GM12873 (cell line): ENCODE measurements around the gene ZNF577.

Experiments
- TF ChIP-seq, protein P1 (sequence below): IDR thresholded peaks from 2 replicates; pipeline ENCODE4 v1.5.1; 2012; ENCODE audit warnings: low read depth, mild to moderate bottlenecking, moderate library complexity, low read length, control low read depth; ENCODE audit not compliant: insufficient read depth; ENCODE audit errors: missing control alignments

The ZNF577 gene

DNA sequence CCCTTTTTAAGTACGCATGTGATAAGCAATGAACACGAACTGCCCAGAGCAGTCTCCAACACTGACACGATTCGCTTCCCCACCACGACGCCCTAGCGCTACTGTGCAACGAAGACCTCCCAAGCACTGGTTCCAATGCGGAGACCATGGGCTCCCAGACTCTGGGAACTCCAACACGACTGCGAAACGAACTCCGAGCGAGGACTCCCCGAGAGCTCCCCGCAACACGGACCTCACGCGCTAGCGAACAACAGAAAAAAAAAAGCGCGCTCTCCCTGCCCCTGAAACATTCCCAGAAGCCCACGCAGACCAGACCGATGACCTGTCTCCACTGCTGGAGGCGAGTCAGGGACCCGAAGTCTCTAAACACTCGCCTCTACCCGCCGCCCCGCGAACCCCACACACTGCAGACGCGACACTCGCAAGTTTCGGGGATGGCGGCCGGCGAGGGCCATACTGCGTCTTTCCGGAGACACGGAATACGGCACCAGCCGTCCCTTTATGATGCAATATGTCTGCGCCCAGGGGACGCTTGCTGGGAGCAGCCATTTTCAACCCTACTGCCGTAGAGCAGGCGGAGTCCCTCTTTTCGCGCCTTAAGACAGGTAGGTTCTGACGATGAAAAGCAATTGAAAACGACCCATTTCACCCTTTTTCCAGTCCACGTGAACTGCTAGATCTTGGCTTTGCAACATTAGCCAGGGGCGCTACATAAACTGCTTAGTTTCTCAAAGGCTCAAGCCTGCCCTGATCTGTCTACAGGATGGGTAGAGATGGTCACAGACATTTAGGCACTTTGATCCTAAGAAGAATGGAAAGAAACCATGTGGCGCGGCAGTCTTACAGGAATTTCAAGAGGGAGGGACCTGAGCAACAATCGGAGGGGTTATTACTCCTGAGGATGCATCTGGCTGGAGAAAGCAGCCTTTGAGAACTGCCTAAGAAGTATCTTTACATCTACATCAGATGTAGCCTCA lies at the start of gene ZNF577:
TSS of gene ZNF577 (minus strand) at position 430 of the 977 bp plus-strand sequence. CDS start 7,569 bp downstream, outside the sequence.
- TF ChIP-seq, protein P1, sequence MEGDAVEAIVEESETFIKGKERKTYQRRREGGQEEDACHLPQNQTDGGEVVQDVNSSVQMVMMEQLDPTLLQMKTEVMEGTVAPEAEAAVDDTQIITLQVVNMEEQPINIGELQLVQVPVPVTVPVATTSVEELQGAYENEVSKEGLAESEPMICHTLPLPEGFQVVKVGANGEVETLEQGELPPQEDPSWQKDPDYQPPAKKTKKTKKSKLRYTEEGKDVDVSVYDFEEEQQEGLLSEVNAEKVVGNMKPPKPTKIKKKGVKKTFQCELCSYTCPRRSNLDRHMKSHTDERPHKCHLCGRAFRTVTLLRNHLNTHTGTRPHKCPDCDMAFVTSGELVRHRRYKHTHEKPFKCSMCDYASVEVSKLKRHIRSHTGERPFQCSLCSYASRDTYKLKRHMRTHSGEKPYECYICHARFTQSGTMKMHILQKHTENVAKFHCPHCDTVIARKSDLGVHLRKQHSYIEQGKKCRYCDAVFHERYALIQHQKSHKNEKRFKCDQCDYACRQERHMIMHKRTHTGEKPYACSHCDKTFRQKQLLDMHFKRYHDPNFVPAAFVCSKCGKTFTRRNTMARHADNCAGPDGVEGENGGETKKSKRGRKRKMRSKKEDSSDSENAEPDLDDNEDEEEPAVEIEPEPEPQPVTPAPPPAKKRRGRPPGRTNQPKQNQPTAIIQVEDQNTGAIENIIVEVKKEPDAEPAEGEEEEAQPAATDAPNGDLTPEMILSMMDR, result no peak

DNA sequence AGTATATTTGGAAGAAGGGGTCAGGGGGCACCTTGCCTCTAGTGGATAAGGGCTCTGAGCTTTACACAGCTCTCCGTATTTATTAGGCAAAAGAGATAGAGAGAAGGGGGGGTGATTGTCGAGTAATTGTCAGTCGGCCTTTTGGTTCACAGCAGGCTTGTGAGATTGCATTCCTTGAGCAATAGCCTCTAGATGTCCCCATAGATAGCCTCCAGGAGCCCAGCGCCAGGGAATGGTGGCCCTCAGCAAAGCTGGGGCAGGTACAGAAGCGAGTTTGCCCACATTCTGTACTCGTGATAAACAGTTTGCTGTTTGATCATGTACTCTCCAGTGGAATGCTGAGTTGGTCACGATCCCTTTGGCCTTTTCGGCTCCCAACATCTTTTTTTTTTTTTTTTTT lies 44.2 kb upstream of the ZNF577 start:
- TF ChIP-seq, protein P1, result no peak

DNA sequence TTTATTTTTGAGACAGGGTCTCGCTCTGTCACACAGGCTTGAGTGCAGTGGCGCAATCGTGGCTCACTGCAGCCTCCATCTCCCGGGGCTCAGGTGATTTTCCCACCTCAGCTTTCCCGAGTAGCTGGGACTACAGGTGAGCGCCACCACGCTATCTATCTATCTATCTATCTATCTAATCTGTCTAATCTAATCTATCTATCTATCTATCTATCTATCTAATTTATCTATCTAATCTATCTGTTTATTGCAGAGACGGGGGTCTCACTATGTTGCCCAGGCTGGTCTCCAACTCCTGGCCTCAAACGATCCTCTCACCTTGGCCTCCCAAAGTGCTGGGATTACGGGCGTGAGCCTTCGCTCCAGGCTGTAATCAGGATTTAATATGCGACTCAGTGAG lies 40.1 kb upstream of the ZNF577 start:
- TF ChIP-seq, protein P1, result no peak

DNA sequence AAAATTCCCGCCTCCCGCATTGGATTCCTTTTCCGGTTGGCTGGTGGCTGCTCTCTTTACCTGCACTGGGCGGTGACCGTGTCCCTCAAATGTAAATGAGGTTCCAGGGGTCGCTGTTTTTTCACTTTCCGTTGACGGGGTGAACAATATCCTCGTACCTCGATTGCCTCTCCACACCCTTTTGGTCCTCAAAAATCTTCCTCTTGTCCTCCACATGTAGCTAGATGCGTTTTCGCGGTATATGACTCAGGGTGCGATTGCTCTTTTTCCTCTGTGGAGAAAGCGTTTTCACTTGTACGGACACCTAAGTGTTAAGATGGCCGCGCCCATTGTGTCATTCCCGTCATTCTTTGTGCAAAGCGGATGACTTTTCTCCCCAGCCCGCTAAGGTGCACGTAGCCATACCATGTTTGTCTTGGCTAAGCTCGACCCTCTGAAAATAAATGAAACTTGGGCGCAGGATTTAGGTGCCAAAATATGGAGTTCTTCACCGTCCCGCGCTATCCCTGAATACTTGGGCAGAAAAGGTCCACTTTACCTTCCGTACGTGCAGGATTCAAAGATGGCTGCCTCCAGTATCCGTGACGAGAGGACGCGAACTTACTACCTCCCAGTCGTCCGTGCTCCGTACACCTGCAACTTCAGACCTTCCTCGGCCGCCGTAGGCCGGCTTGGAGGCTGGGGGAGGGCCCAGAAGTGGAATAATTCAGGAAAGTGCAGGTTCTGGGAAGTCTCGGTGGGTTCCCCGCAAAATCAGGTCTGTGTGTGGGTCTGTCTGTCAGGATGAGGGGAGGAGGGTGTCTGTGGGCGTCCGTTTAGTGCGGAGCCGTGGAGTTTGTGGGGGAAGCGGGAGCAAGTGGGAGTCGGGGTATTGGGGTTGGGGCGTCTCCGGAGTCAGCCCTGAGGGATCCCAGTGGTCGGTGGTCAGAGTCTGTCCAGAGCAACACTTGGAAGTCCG lies 39.3 kb upstream of the ZNF577 start, which contains the start of gene ZNF613:
TSS of gene ZNF613 (plus strand) at position 689 of the 958 bp plus-strand sequence. CDS start 8,749 bp downstream, outside the sequence.
- TF ChIP-seq, protein P1, result peak; percentile 32

DNA sequence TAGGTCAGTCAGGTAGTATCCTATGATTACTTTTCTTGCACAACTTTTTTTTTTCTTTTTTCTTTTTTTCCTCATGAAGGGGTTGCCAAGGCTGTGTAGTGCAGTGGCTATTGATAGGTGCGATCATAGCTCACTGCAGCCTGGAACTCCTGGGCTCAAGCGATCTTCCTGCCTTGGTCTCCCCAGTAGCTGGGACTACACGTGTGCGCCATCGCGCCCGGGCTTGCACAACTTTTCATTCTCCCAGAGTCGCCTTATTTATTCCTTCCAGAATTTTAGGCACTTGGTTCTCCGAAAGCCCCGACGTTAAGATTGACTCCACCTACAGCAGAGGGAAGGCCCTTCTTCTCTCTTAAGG lies 38.7 kb upstream of the ZNF577 start:
- TF ChIP-seq, protein P1, result no peak

DNA sequence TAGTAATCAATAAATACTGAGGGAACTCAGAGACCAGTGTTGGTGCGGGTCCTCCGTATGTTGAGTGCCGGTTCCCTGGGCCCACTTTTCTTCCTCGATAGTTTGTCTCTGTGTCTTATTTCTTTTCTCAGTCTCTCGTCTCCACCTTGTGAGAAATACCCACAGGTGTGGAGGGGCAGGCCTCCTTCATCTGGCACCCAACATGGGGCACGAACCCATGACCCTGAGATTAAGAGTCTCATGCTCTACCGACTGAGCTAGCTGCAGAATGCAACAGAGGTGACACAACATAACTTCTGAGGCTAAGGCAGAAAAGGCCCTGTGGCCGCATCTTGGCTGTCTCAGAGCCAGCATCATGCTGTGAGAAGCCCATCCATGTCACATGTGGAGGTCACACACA lies 34.2 kb upstream of the ZNF577 start:
- TF ChIP-seq, protein P1, result no peak
